Activated naive CD8-positive, alpha-beta T cell treated with anti-CD3 and anti-CD28 coated beads, Interleukin-2, amount 50 U/mL, for 24 hours (primary cell): ENCODE data around the gene TRIM52.

ENCODE experiments used
- ATAC-seq: fragments of 150-1000 bp; cut with Tn5 transposase; one replicate; pipeline ENCODE4 v1.10.0; 2021
- DNase-seq: peaks from one replicate; pipeline ENCODE4 v3.0.0; 2021
- H3K27ac Mint-ChIP-seq: one replicate; pipeline ENCODE4 v1.8.0; 2021; ENCODE audit warnings: mild to moderate bottlenecking, mixed read lengths
- H3K27me3 Mint-ChIP-seq: one replicate; pipeline ENCODE4 v1.8.0; 2021; ENCODE audit warnings: mixed read lengths
- H3K36me3 Mint-ChIP-seq: one replicate; pipeline ENCODE4 v1.8.0; 2021; ENCODE audit warnings: low read depth, mixed read lengths
- H3K4me1 Mint-ChIP-seq: one replicate; pipeline ENCODE4 v1.8.0; 2021; ENCODE audit warnings: mixed read lengths
- H3K4me3 Mint-ChIP-seq: one replicate; pipeline ENCODE4 v1.8.0; 2021; ENCODE audit warnings: mild to moderate bottlenecking, moderate library complexity, mixed read lengths
- H3K9me3 Mint-ChIP-seq: one replicate; pipeline ENCODE4 v1.8.0; 2021; ENCODE audit warnings: mixed read lengths

TRIM52 gene

GRCh38 chr5:181243018-181243563 is 17.9 kb downstream of the TRIM52 start:
- DNase-seq (no peak), ATAC-seq (no peak)
- Mint-ChIP-seq H3K27me3 (no peaks in the 10 kb centered on the region), H3K4me3 (peak overlapping the region; percentile 94), H3K36me3 (peaks cover 66% of the 10 kb centered on the region), H3K9me3 (no peaks in the 10 kb centered on the region), H3K27ac (peak overlapping the region; percentile 99), H3K4me1 (peaks cover 68% of the 10 kb centered on the region)

- no peak for ATAC-seq
- no peaks in the 10 kb centered on the region for H3K9me3 Mint-ChIP-seq
- H3K4me1 Mint-ChIP-seq: peaks cover 65% of the 10 kb centered on the region
- H3K36me3 Mint-ChIP-seq: peaks cover 69% of the 10 kb centered on the region
- peak overlapping the region; percentile 94 for H3K4me3 Mint-ChIP-seq
- DNase-seq: no peak
- H3K27me3 Mint-ChIP-seq: no peaks in the 10 kb centered on the region
- H3K27ac Mint-ChIP-seq: peak overlapping the region; percentile 99
Measured at GRCh38 chr5:181242031-181242451, 18.9 kb downstream of the TRIM52 start.

GRCh38 chr5:181241393-181241975 is 19.5 kb downstream of the TRIM52 start:
- ATAC-seq (peak; percentile 70), DNase-seq (peak; percentile 54)
- Mint-ChIP-seq H3K9me3 (no peaks in the 10 kb centered on the region), H3K36me3 (peaks cover 75% of the 10 kb centered on the region), H3K4me3 (peak overlapping the region; percentile 94), H3K27ac (peak overlapping the region; percentile 99), H3K27me3 (no peaks in the 10 kb centered on the region), H3K4me1 (peaks cover 65% of the 10 kb centered on the region)

GRCh38 chr5:181239062-181239663 is 21.8 kb downstream of the TRIM52 start:
- ATAC-seq (no peak), DNase-seq (no peak)
- H3K36me3 Mint-ChIP-seq: peaks cover 92% of the 10 kb centered on the region
- no peaks in the 10 kb centered on the region for H3K9me3 Mint-ChIP-seq
- peak overlapping the region; percentile 69 for H3K4me3 Mint-ChIP-seq
- no peaks in the 10 kb centered on the region for H3K27me3 Mint-ChIP-seq
- H3K4me1 Mint-ChIP-seq: peaks cover 52% of the 10 kb centered on the region
- peak overlapping the region; percentile 88 for H3K27ac Mint-ChIP-seq

- H3K9me3 Mint-ChIP-seq: no peaks in the 10 kb centered on the region
Measured at GRCh38 chr5:181237729-181238385, 23.1 kb downstream of the TRIM52 start.

GRCh38 chr5:181236954-181237641 is 23.8 kb downstream of the TRIM52 start:
- no peak for ATAC-seq
- H3K27me3 Mint-ChIP-seq: no peaks in the 10 kb centered on the region
- H3K4me3 Mint-ChIP-seq: no peak overlapping the region
- no peak for DNase-seq
- H3K9me3 Mint-ChIP-seq: no peaks in the 10 kb centered on the region
- H3K36me3 Mint-ChIP-seq: peaks cover 78% of the 10 kb centered on the region
- peaks cover 43% of the 10 kb centered on the region for H3K4me1 Mint-ChIP-seq
- peak overlapping the region; percentile 88 for H3K27ac Mint-ChIP-seq

More at GRCh38 chr5:181237729-181238385, 23.1 kb downstream of the TRIM52 start:
- DNase-seq (no peak), ATAC-seq (no peak)
- Mint-ChIP-seq H3K27me3 (no peaks in the 10 kb centered on the region), H3K36me3 (peaks cover 84% of the 10 kb centered on the region), H3K27ac (peak overlapping the region; percentile 88), H3K4me1 (peaks cover 49% of the 10 kb centered on the region), H3K4me3 (peak overlapping the region; percentile 38)

GRCh38 chr5:181236471-181236870 is 24.5 kb downstream of the TRIM52 start:
- Mint-ChIP-seq H3K27ac (no peak overlapping the region), H3K27me3 (no peaks in the 10 kb centered on the region), H3K4me1 (peaks cover 37% of the 10 kb centered on the region), H3K9me3 (no peaks in the 10 kb centered on the region), H3K36me3 (peaks cover 73% of the 10 kb centered on the region), H3K4me3 (no peak overlapping the region)
- no peak for ATAC-seq
- no peak for DNase-seq

- H3K27ac Mint-ChIP-seq: peak overlapping the region; percentile 59
- peaks cover 30% of the 10 kb centered on the region for H3K4me1 Mint-ChIP-seq
- no peaks in the 10 kb centered on the region for H3K9me3 Mint-ChIP-seq
- ATAC-seq: no peak
- no peaks in the 10 kb centered on the region for H3K27me3 Mint-ChIP-seq
- H3K36me3 Mint-ChIP-seq: peaks cover 68% of the 10 kb centered on the region
- H3K4me3 Mint-ChIP-seq: no peak overlapping the region
- DNase-seq: no peak
Measured at GRCh38 chr5:181235689-181236366, 25.1 kb downstream of the TRIM52 start.

- peak overlapping the region; percentile 59 for H3K27ac Mint-ChIP-seq
- no peaks in the 10 kb centered on the region for H3K9me3 Mint-ChIP-seq
- no peaks in the 10 kb centered on the region for H3K27me3 Mint-ChIP-seq
- peaks cover 63% of the 10 kb centered on the region for H3K36me3 Mint-ChIP-seq
- H3K4me1 Mint-ChIP-seq: peaks cover 29% of the 10 kb centered on the region
- ATAC-seq (no peak), DNase-seq (no peak)
- no peak overlapping the region for H3K4me3 Mint-ChIP-seq
Measured at GRCh38 chr5:181235323-181235688, 25.6 kb downstream of the TRIM52 start.

GRCh38 chr5:181234455-181235306 is 26.3 kb downstream of the TRIM52 start:
- Mint-ChIP-seq H3K4me1 (peaks cover 30% of the 10 kb centered on the region), H3K9me3 (no peaks in the 10 kb centered on the region), H3K27ac (peak overlapping the region; percentile 59), H3K36me3 (peaks cover 60% of the 10 kb centered on the region), H3K4me3 (no peak overlapping the region), H3K27me3 (no peaks in the 10 kb centered on the region)
- peak; percentile 7 for ATAC-seq
- DNase-seq: no peak

- H3K9me3 Mint-ChIP-seq: no peaks in the 10 kb centered on the region
- DNase-seq (no peak), ATAC-seq (no peak)
- H3K27ac Mint-ChIP-seq: no peak overlapping the region
- peaks cover 58% of the 10 kb centered on the region for H3K36me3 Mint-ChIP-seq
- no peak overlapping the region for H3K4me3 Mint-ChIP-seq
- no peaks in the 10 kb centered on the region for H3K27me3 Mint-ChIP-seq
- H3K4me1 Mint-ChIP-seq: peaks cover 30% of the 10 kb centered on the region
Measured at GRCh38 chr5:181233801-181234454, 27.0 kb downstream of the TRIM52 start.

GRCh38 chr5:181233088-181233800 is 27.7 kb downstream of the TRIM52 start:
- Mint-ChIP-seq H3K4me1 (peaks cover 23% of the 10 kb centered on the region), H3K9me3 (no peaks in the 10 kb centered on the region), H3K27ac (peak overlapping the region; percentile 75), H3K27me3 (no peaks in the 10 kb centered on the region), H3K36me3 (peaks cover 51% of the 10 kb centered on the region), H3K4me3 (no peak overlapping the region)
- DNase-seq (no peak), ATAC-seq (no peak)
